HepG2 (cell line): ENCODE results near the gene ABCB8. TPM values are rescaled to one million over a fixed set of nuclear protein-coding genes. Genes with fewer than 3 reads are reported as not detected.
A peak's percentile ranks its signal among the peaks of the same experiment; 100 is the strongest.

Experiments
- BRD4 ChIP-seq: sonication (generic); formaldehyde crosslinking; IDR thresholded peaks from 2 replicates; pipeline ENCODE4 v1.4.0; 2020; ENCODE audit warnings: missing genetic modification reagents
- CEBPB ChIP-seq: IDR thresholded peaks from 2 replicates; pipeline ENCODE4 v1.6.1; 2011; ENCODE audit warnings: low read depth, low read length, improper control_type of control experiment, borderline replicate concordance
- GMEB2 ChIP-seq: IDR thresholded peaks from 2 replicates; pipeline ENCODE4 v1.6.1; 2016; ENCODE audit warnings: missing biosample characterization, missing genetic modification reagents, low read depth
- KDM3A ChIP-seq: IDR thresholded peaks from 2 replicates; pipeline ENCODE4 v1.6.1; 2018; ENCODE audit warnings: low read depth, missing compliant biosample characterization
- MTA3 ChIP-seq: sonication (generic); formaldehyde crosslinking; IDR thresholded peaks from 2 replicates; pipeline ENCODE4 v1.4.0; 2020; ENCODE audit warnings: missing genetic modification reagents
- NR1H2 ChIP-seq: sonication (generic); formaldehyde crosslinking; IDR thresholded peaks from 2 replicates; pipeline ENCODE4 v1.8.1; 2022; ENCODE audit warnings: low read depth, missing genetic modification reagents, borderline replicate concordance
- PAWR ChIP-seq: sonication (generic); formaldehyde crosslinking; IDR thresholded peaks from 2 replicates; pipeline ENCODE4 v1.4.0; 2020; ENCODE audit warnings: missing genetic modification reagents, mild to moderate bottlenecking, borderline replicate concordance
- PLSCR1 ChIP-seq: sonication (generic); formaldehyde crosslinking; IDR thresholded peaks from 2 replicates; pipeline ENCODE4 v1.5.0; 2020; ENCODE audit warnings: missing genetic modification reagents, mild to moderate bottlenecking, borderline replicate concordance
- TBX3 ChIP-seq: fragments of 450-650 bp; IDR thresholded peaks from 2 replicates; pipeline ENCODE4 v1.6.1; 2017; ENCODE audit warnings: antibody characterized with exemption, mild to moderate bottlenecking, inconsistent platforms, borderline replicate concordance
- THAP7 ChIP-seq: sonication (generic); formaldehyde crosslinking; IDR thresholded peaks from 2 replicates; pipeline ENCODE4 v1.8.1; 2023; ENCODE audit warnings: mild to moderate bottlenecking, missing genetic modification reagents
- YY1 ChIP-seq: IDR thresholded peaks from 2 replicates; pipeline ENCODE4 v1.6.1; 2011; ENCODE audit warnings: low read length, low read depth, moderate library complexity, mild to moderate bottlenecking; ENCODE audit not compliant: insufficient read depth, insufficient replicate concordance
- ZBTB33 ChIP-seq: sonication (generic); formaldehyde crosslinking; IDR thresholded peaks from 2 replicates; pipeline ENCODE4 v1.4.0; 2020; ENCODE audit warnings: missing genetic modification reagents
- ZBTB49 ChIP-seq: sonication (generic); formaldehyde crosslinking; IDR thresholded peaks from 2 replicates; pipeline ENCODE4 v1.4.0; 2020; ENCODE audit warnings: missing genetic modification reagents, borderline replicate concordance
- ZFP90 ChIP-seq: sonication (generic); formaldehyde crosslinking; IDR thresholded peaks from 2 replicates; pipeline ENCODE4 v1.8.0; 2022; ENCODE audit warnings: missing genetic modification reagents, mild to moderate bottlenecking, inconsistent platforms, borderline replicate concordance
- ZNF24 ChIP-seq: fragments of 450-650 bp; IDR thresholded peaks from 2 replicates; pipeline ENCODE4 v1.6.1; 2017; ENCODE audit warnings: antibody characterized with exemption, mild to moderate bottlenecking
- ZNF367 ChIP-seq: sonication (generic); formaldehyde crosslinking; IDR thresholded peaks from 2 replicates; pipeline ENCODE4 v1.4.0; 2020; ENCODE audit warnings: missing genetic modification reagents, borderline replicate concordance
- ZNF674 ChIP-seq: sonication (generic); formaldehyde crosslinking; IDR thresholded peaks from 2 replicates; pipeline ENCODE4 v1.5.0; 2020; ENCODE audit warnings: low read depth, mild to moderate bottlenecking, missing genetic modification reagents
- ZNF740 ChIP-seq: sonication (generic); formaldehyde crosslinking; IDR thresholded peaks from 2 replicates; pipeline ENCODE4 v1.4.0; 2020; ENCODE audit warnings: missing genetic modification reagents
- ZNF781 ChIP-seq: sonication (generic); formaldehyde crosslinking; IDR thresholded peaks from 2 replicates; pipeline ENCODE4 v1.5.1; 2020; ENCODE audit warnings: borderline replicate concordance, mild to moderate bottlenecking, missing genetic modification reagents; ENCODE audit errors: not compliant biosample characterization
- ZSCAN22 ChIP-seq: sonication (generic); formaldehyde crosslinking; IDR thresholded peaks from 2 replicates; pipeline ENCODE4 v1.4.0; 2020; ENCODE audit warnings: mild to moderate bottlenecking, missing genetic modification reagents
- polyA plus RNA-seq, 8 experiments: library from polyadenylated mRNA; depleted of rRNA in 3 of 8; stranded (reverse) in 7 of 8; unstranded in 1 of 8; fragments of >200 nt; fragmentation: Illumina TruSeq in 4 of 8; extraction: Trizol in 4 of 8; gene quantifications; 2 replicates each; pipeline versions ENCODE4 v1.2.1 to v1.2.3, GENCODE V29; 2011 to 2016; ENCODE audit warnings: low read depth in 4 of 8, missing spikeins in 1 of 8, mixed read lengths in 1 of 8; ENCODE audit not compliant: insufficient read depth in 1 of 8
- total RNA-seq, 5 experiments: library from RNA; depleted of rRNA; stranded (reverse); fragments of >200 nt; fragmentation: Illumina TruSeq; extraction: Trizol; gene quantifications; 2 replicates each; pipeline ENCODE4 v1.2.3, GENCODE V29; 2016; ENCODE audit warnings: low read depth in 1 of 5

ABCB8 gene
- total and polyA plus RNA-seq, 2 of the 13 experiments (the other 11 are each of a cell fraction or from before 2014, with no cell fraction given) = 6.6 to 16.7 TPM

GRCh38 chr7:151012031-151012692, 16.1 kb upstream of the ABCB8 start (continued):
- TF ChIP-seq THAP7 (CRISPR knock-in tag) = no peak
- TF ChIP-seq KDM3A (CRISPR knock-in tag) = no peak
- TF ChIP-seq ZNF740 (CRISPR knock-in tag) = 0 out of 2 replicates have a peak, but pooled peaks have one; percentile 29
- TF ChIP-seq CEBPB = no peak
- TF ChIP-seq ZSCAN22 (CRISPR knock-in tag) = no peak
- no peak for TF ChIP-seq PLSCR1
- TF ChIP-seq ZBTB49 (CRISPR knock-in tag) = no peak
- no peak for TF ChIP-seq MTA3 (CRISPR knock-in tag)
- TF ChIP-seq ZNF24 = no peak
- TF ChIP-seq ZNF781 (CRISPR knock-in tag) = no peak
- TF ChIP-seq YY1 = no peak
- no peak for TF ChIP-seq PAWR (CRISPR knock-in tag)
- TF ChIP-seq TBX3 = no peak
- TF ChIP-seq BRD4 = no peak
- no peak for TF ChIP-seq ZBTB33 (CRISPR knock-in tag)
- TF ChIP-seq GMEB2 = no peak
- TF ChIP-seq ZFP90 (CRISPR knock-in tag) = no peak
- TF ChIP-seq NR1H2 = no peak
- no peak for TF ChIP-seq ZNF674 (CRISPR knock-in tag)
- 0 out of 2 replicates have a peak, but pooled peaks have one; percentile 41 for TF ChIP-seq ZNF367 (CRISPR knock-in tag)
